Sigmoid colon (tissue), 7 donors: ENCODE data around the gene DKC1. TPM values are rescaled to one million over a fixed set of nuclear protein-coding genes. Genes with fewer than 3 reads are reported as not detected.

ENCODE experiments used
- DNase-seq: peaks from one replicate; pipeline ENCODE4 v3.0.0-alpha.2; 2019
- H3K27ac ChIP-seq, 4 donors: fragments of 200-600 bp; sonication (generic); one replicate each; pipeline ENCODE4 v1.5.1; 2016 to 2019; ENCODE audit warnings: mild to moderate bottlenecking in 1 of 4
- H3K27me3 ChIP-seq, 3 donors: fragments of 200-600 bp; sonication (generic); one replicate each; pipeline ENCODE4 v1.5.1; 2019; ENCODE audit warnings: mild to moderate bottlenecking in 1 of 3
- H3K36me3 ChIP-seq, 4 donors: fragments of 200-600 bp; sonication (generic); one replicate each; pipeline ENCODE4 v1.5.1; 2016 to 2019
- H3K4me1 ChIP-seq, 4 donors: fragments of 200-600 bp; sonication (generic); one replicate each; pipeline ENCODE4 v1.5.1; 2017 to 2019
- H3K4me3 ChIP-seq, 4 donors: fragments of 200-600 bp; sonication (generic); one replicate each; pipeline ENCODE4 v1.5.1; 2017 to 2019; ENCODE audit warnings: mild to moderate bottlenecking in 2 of 4, moderate library complexity in 1 of 4
- H3K9me3 ChIP-seq, 4 donors: fragments of 200-600 bp in 3 of 4; sonication (generic) in 3 of 4; one replicate each; pipeline versions ENCODE4 v1.5.1 to v1.6.1; 2013 to 2019
- CTCF ChIP-seq, 4 experiments: fragments of 450-650 bp in 3 of 4; fragments of 200-600 bp in 1 of 4; IDR thresholded peaks; one replicate each; pipeline ENCODE4 v1.5.1; 2016 to 2019; ENCODE audit warnings: antibody characterized with exemption in 4 of 4, mild to moderate bottlenecking in 3 of 4, moderate library complexity in 2 of 4
- EP300 ChIP-seq, 4 donors: sonication (generic); formaldehyde crosslinking; IDR thresholded peaks; one replicate each; pipeline ENCODE4 v1.6.1; 2017; ENCODE audit warnings: antibody characterized with exemption in 4 of 4
- POLR2A ChIP-seq, 2 donors: fragments of 450-650 bp; IDR thresholded peaks; one replicate each; pipeline ENCODE4 v1.6.1; 2016; ENCODE audit warnings: antibody characterized with exemption in 2 of 2, mild to moderate bottlenecking in 2 of 2, moderate library complexity in 2 of 2
- POLR2AphosphoS5 ChIP-seq, 4 donors: sonication (generic); formaldehyde crosslinking; IDR thresholded peaks; one replicate each; pipeline ENCODE4 v1.6.1; 2017; ENCODE audit warnings: antibody characterized with exemption in 4 of 4
- WGBS, 2 donors: extraction: QIAGEN DNeasy Blood & Tissue Kit; methylation state at CpG; one replicate each; pipeline ENCODE4 v1.1.7; 2013; 5-methylcytosine and 5-hydroxymethylcytosine counted together
- intact Hi-C: fragments of 100-400 bp; cut with DNase I; formaldehyde crosslinking; loops from one replicate; pipeline ENCODE4 v1.15.1; 2023
- polyA plus RNA-seq, 3 donors: library from polyadenylated mRNA; stranded (reverse); fragments of 200-250 nt; gene quantifications; one replicate each; pipeline ENCODE4 v1.2.3, GENCODE V29; 2013
- total RNA-seq, 4 donors: library from RNA; depleted of rRNA; stranded (reverse); fragments of >200 nt; gene quantifications; one replicate each; pipeline ENCODE4 v1.1.0, GENCODE V29; 2016
- donor health status: healthy with polysubstance abuse.
- donor health status: Bipolar disorder and iron deficiency.
- donor health status: healthy.

DKC1 gene
- total and polyA plus RNA-seq, 7 donors: 18.2 to 47.5 (median 20.0) TPM

- Histone ChIP-seq H3K4me3 (no peak overlapping the region), H3K9me3 (no peaks in the 10 kb centered on the region), H3K27ac (no peak overlapping the region), H3K36me3 (no peaks in the 10 kb centered on the region), H3K27me3 (no peaks in the 10 kb centered on the region), H3K4me1 (no peaks in the 10 kb centered on the region)
- no peak for DNase-seq
- intact Hi-C loops: no loop called here
- TF ChIP-seq EP300 (IDR thresholded peaks at IDR 0.05) (no peak), POLR2A (IDR thresholded peaks at IDR 0.05) (no peak), CTCF (IDR thresholded peaks at IDR 0.05) (no peak), POLR2AphosphoS5 (IDR thresholded peaks at IDR 0.05) (no peak)
- 61 to 71% methylated on average over 11 of the region's 11 CpGs for WGBS, 2 donors
These were observed 56.5 kb downstream of the DKC1 start for GRCh38 chrX:154818916-154819770.

- WGBS, 2 donors: 74 to 92% methylated on average over 7 of the region's 7 CpGs
- no peaks in the 10 kb centered on the region for H3K36me3 ChIP-seq
- no peaks in the 10 kb centered on the region for H3K4me1 ChIP-seq
- intact Hi-C loops: no loop called here
- TF ChIP-seq POLR2A (IDR thresholded peaks at IDR 0.05) (no peak), EP300 (IDR thresholded peaks at IDR 0.05) (no peak), POLR2AphosphoS5 (IDR thresholded peaks at IDR 0.05) (no peak), CTCF (IDR thresholded peaks at IDR 0.05) (no peak)
- H3K27ac ChIP-seq: no peak overlapping the region
- H3K27me3 ChIP-seq: no peaks in the 10 kb centered on the region
- DNase-seq: no peak
- no peaks in the 10 kb centered on the region for H3K9me3 ChIP-seq
- no peak overlapping the region for H3K4me3 ChIP-seq
These were observed 57.2 kb downstream of the DKC1 start for GRCh38 chrX:154819771-154820341.

- Histone ChIP-seq H3K4me1 (no peaks in the 10 kb centered on the region), H3K27me3 (no peaks in the 10 kb centered on the region), H3K9me3 (no peaks in the 10 kb centered on the region), H3K27ac (no peak overlapping the region), H3K36me3 (no peaks in the 10 kb centered on the region), H3K4me3 (no peak overlapping the region)
- DNase-seq: no peak
- TF ChIP-seq POLR2A (IDR thresholded peaks at IDR 0.05) (no peak), POLR2AphosphoS5 (IDR thresholded peaks at IDR 0.05) (no peak), CTCF (IDR thresholded peaks at IDR 0.05) (no peak), EP300 (IDR thresholded peaks at IDR 0.05) (no peak)
- intact Hi-C loops: no loop called here
These were observed 58.9 kb downstream of the DKC1 start for GRCh38 chrX:154821523-154821922.

- no peak overlapping the region for H3K27ac ChIP-seq
- TF ChIP-seq POLR2A (IDR thresholded peaks at IDR 0.05): no peak
- TF ChIP-seq EP300 (IDR thresholded peaks at IDR 0.05): no peak
- no peak for TF ChIP-seq POLR2AphosphoS5 (IDR thresholded peaks at IDR 0.05)
- no peak for TF ChIP-seq CTCF (IDR thresholded peaks at IDR 0.05)
- 70 to 84% methylated on average over 3 of the region's 3 CpGs for WGBS, 2 donors
These were observed 59.4 kb downstream of the DKC1 start for GRCh38 chrX:154822029-154822428.

More at GRCh38 chrX:154822029-154822428, 59.4 kb downstream of the DKC1 start:
- Histone ChIP-seq H3K4me1 (no peaks in the 10 kb centered on the region), H3K27me3 (no peaks in the 10 kb centered on the region), H3K9me3 (no peaks in the 10 kb centered on the region), H3K4me3 (no peak overlapping the region), H3K36me3 (no peaks in the 10 kb centered on the region)
- DNase-seq: no peak
- intact Hi-C loops: no loop called here
